ENCODE data around the gene ARHGAP42. TPM values are rescaled to one million over a fixed set of nuclear protein-coding genes. Genes with fewer than 3 reads are reported as not detected.

The ARHGAP42 gene
- total RNA-seq, 5 donors from 2014 or later (not counting 1 experiment from before 2014, with no cell fraction given) = 0.13 to 0.82 (median 0.49) TPM

- H3K27me3 ChIP-seq (replicated peaks in 1 of 2; ENCODE audit: control insufficient read depth in 2 of 2, extremely low read depth in 1 of 2, insufficient read depth in 2 of 2, low read length in 1 of 2) = peaks cover 0 to 10% of the 10 kb centered on the region in 2 experiments
- ATAC-seq (replicated peaks in 1 of 4) (no peak), DNase-seq (no peak)
- Mint-ChIP-seq H3K4me1 (peaks cover 15 to 29% (median 23%) of the 10 kb centered on the region in 3 donors), H3K27ac (no peak overlapping the region), H3K9me3 (peaks cover 0 to 5% (median 0%) of the 10 kb centered on the region in 3 donors), H3K36me3 (no peaks in the 10 kb centered on the region), H3K4me3 (no peak overlapping the region), H3K27me3 (peaks cover 27 to 29% of the 10 kb centered on the region in 2 donors)
- no peaks in the 10 kb centered on the region for H3K9me3 ChIP-seq
- WGBS (ENCODE audit: insufficient coverage) = 68% methylated on average over 2 of the region's 6 CpGs
- ChIA-PET CTCF (no interaction called here), POLR2A (no interaction called here)
- no peak overlapping the region for H3K27ac ChIP-seq (ENCODE audit: low read length)
- no peaks in the 10 kb centered on the region for H3K36me3 ChIP-seq (ENCODE audit: control insufficient read depth in 2 of 2, extremely low read depth in 1 of 2, insufficient read depth in 1 of 2, low read length in 1 of 2)
- peaks cover 2 to 19% of the 10 kb centered on the region in 2 experiments for H3K4me1 ChIP-seq (ENCODE audit: control insufficient read depth in 1 of 2, extremely low read depth in 1 of 2, insufficient read depth in 2 of 2, low read length in 2 of 2)
- H3K4me3 ChIP-seq (ENCODE audit: control insufficient read depth in 1 of 2, extremely low read depth in 1 of 2, low read length in 1 of 2) = no peak overlapping the region
Observed at GRCh38 chr11:100684101-100685065, 2.7 kb upstream of the ARHGAP42 start.

GRCh38 chr11:100686476-100687053 lies 523 bp upstream of the ARHGAP42 start:
- Histone ChIP-seq H3K4me1 (ENCODE audit: control insufficient read depth in 1 of 2, extremely low read depth in 1 of 2, insufficient read depth in 2 of 2, low read length in 2 of 2) (peaks cover 0 to 10% of the 10 kb centered on the region in 2 experiments), H3K27ac (ENCODE audit: low read length) (no peak overlapping the region), H3K9me3 (no peaks in the 10 kb centered on the region), H3K4me3 (ENCODE audit: control insufficient read depth in 1 of 2, extremely low read depth in 1 of 2, low read length in 1 of 2) (peak overlapping the region in 1 of 2 donors; percentile 27), H3K36me3 (ENCODE audit: control insufficient read depth in 2 of 2, extremely low read depth in 1 of 2, insufficient read depth in 1 of 2, low read length in 1 of 2) (no peaks in the 10 kb centered on the region), H3K27me3 (replicated peaks in 1 of 2; ENCODE audit: control insufficient read depth in 2 of 2, extremely low read depth in 1 of 2, insufficient read depth in 2 of 2, low read length in 1 of 2) (peaks cover 0 to 14% of the 10 kb centered on the region in 2 experiments)
- WGBS (ENCODE audit: insufficient coverage) = 53% methylated on average over 9 of the region's 14 CpGs
- Mint-ChIP-seq H3K9me3 (peaks cover 0 to 3% (median 0%) of the 10 kb centered on the region in 3 donors), H3K4me3 (peak overlapping the region; percentile 54 to 75 (median 68)), H3K36me3 (no peaks in the 10 kb centered on the region), H3K27ac (peak overlapping the region in 1 of 2 donors; percentile 52), H3K27me3 (peaks cover 28 to 32% of the 10 kb centered on the region in 2 donors), H3K4me1 (peaks cover 11 to 24% (median 19%) of the 10 kb centered on the region in 3 donors)
- no peak for ATAC-seq (replicated peaks in 1 of 4)
- DNase-seq = no peak
- ChIA-PET CTCF (no interaction called here), POLR2A (no interaction called here)

GRCh38 chr11:100687630-100688395 lies 725 bp downstream of the ARHGAP42 start:
- peaks cover 28 to 32% of the 10 kb centered on the region in 2 donors for H3K27me3 Mint-ChIP-seq
- peak in 6 of 35 experiments; percentile 1 to 11 (median 2) for DNase-seq
- Histone ChIP-seq H3K27ac (ENCODE audit: low read length) (no peak overlapping the region), H3K36me3 (ENCODE audit: control insufficient read depth in 2 of 2, extremely low read depth in 1 of 2, insufficient read depth in 1 of 2, low read length in 1 of 2) (no peaks in the 10 kb centered on the region), H3K9me3 (no peaks in the 10 kb centered on the region), H3K4me3 (ENCODE audit: control insufficient read depth in 1 of 2, extremely low read depth in 1 of 2, low read length in 1 of 2) (peak overlapping the region in 1 of 2 donors; percentile 95), H3K27me3 (replicated peaks in 1 of 2; ENCODE audit: control insufficient read depth in 2 of 2, extremely low read depth in 1 of 2, insufficient read depth in 2 of 2, low read length in 1 of 2) (peaks cover 0 to 14% of the 10 kb centered on the region in 2 experiments), H3K4me1 (ENCODE audit: control insufficient read depth in 1 of 2, extremely low read depth in 1 of 2, insufficient read depth in 2 of 2, low read length in 2 of 2) (peaks cover 0 to 4% of the 10 kb centered on the region in 2 experiments)
- CTCF ChIA-PET = no interaction called here
- POLR2A ChIA-PET = no interaction called here
- under 1% methylated on average over 16 of the region's 24 CpGs for WGBS (ENCODE audit: insufficient coverage)
- peak overlapping the region; percentile 71 to 77 (median 75) for H3K4me3 Mint-ChIP-seq
- peak in 1 of 4 experiments; percentile 20 for ATAC-seq (replicated peaks in 1 of 4)
- H3K9me3 Mint-ChIP-seq = peaks cover 0 to 3% (median 0%) of the 10 kb centered on the region in 3 donors
- H3K27ac Mint-ChIP-seq = no peak overlapping the region
- no peaks in the 10 kb centered on the region for H3K36me3 Mint-ChIP-seq
- H3K4me1 Mint-ChIP-seq = peaks cover 11 to 21% (median 19%) of the 10 kb centered on the region in 3 donors

DNA sequence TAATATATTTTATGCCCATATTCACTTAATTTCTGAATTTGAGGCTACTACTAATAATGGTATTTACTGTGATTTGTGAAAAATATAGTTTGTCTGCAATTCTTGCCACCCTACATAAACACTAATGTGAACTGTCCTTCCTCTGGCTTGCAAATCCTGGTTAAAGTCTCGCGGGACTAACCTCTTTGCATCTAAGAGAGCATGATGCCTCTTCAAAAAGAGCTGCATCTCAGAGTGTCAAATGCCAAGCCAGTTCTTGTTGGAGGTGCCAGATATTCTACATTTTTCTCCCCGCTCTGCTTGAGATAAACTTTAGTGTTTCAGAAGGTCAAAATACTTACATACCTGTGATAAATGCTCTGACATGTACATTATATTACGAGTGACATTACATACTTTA lies 2.1 kb downstream of the ARHGAP42 start:
- Histone ChIP-seq H3K4me3 (ENCODE audit: control insufficient read depth in 1 of 2, extremely low read depth in 1 of 2, low read length in 1 of 2) (no peak overlapping the region), H3K36me3 (ENCODE audit: control insufficient read depth in 2 of 2, extremely low read depth in 1 of 2, insufficient read depth in 1 of 2, low read length in 1 of 2) (no peaks in the 10 kb centered on the region), H3K27ac (ENCODE audit: low read length) (no peak overlapping the region), H3K4me1 (ENCODE audit: control insufficient read depth in 1 of 2, extremely low read depth in 1 of 2, insufficient read depth in 2 of 2, low read length in 2 of 2) (peaks cover 0 to 4% of the 10 kb centered on the region in 2 experiments), H3K9me3 (no peaks in the 10 kb centered on the region), H3K27me3 (replicated peaks in 1 of 2; ENCODE audit: control insufficient read depth in 2 of 2, extremely low read depth in 1 of 2, insufficient read depth in 2 of 2, low read length in 1 of 2) (peaks cover 0 to 12% of the 10 kb centered on the region in 2 experiments)
- Mint-ChIP-seq H3K36me3 (no peaks in the 10 kb centered on the region), H3K4me1 (peaks cover 11 to 21% (median 19%) of the 10 kb centered on the region in 3 donors), H3K27ac (no peak overlapping the region), H3K4me3 (no peak overlapping the region), H3K27me3 (peaks cover 28 to 32% of the 10 kb centered on the region in 2 donors), H3K9me3 (peaks cover 0 to 3% (median 0%) of the 10 kb centered on the region in 3 donors)
- CTCF ChIA-PET = no interaction called here
- WGBS (ENCODE audit: insufficient coverage) = 100% methylated on average over 2 of the region's 4 CpGs
- ATAC-seq (replicated peaks in 1 of 4) (no peak), DNase-seq (no peak)
- POLR2A ChIA-PET = no interaction called here

GRCh38 chr11:100691896-100692653 lies 5.0 kb downstream of the ARHGAP42 start:
- peaks cover 6 to 13% (median 9%) of the 10 kb centered on the region in 3 donors for H3K4me1 Mint-ChIP-seq
- whole genome bisulfite sequencing (ENCODE audit: insufficient coverage) = 60% methylated on average over 1 of the region's 1 CpG
- DNase-seq (no peak), ATAC-seq (replicated peaks in 1 of 4) (no peak)
- Histone ChIP-seq H3K4me3 (ENCODE audit: control insufficient read depth in 1 of 2, extremely low read depth in 1 of 2, low read length in 1 of 2) (no peak overlapping the region), H3K27me3 (replicated peaks in 1 of 2; ENCODE audit: control insufficient read depth in 2 of 2, extremely low read depth in 1 of 2, insufficient read depth in 2 of 2, low read length in 1 of 2) (peaks cover 0 to 7% of the 10 kb centered on the region in 2 experiments), H3K36me3 (ENCODE audit: control insufficient read depth in 2 of 2, extremely low read depth in 1 of 2, insufficient read depth in 1 of 2, low read length in 1 of 2) (no peaks in the 10 kb centered on the region), H3K4me1 (ENCODE audit: control insufficient read depth in 1 of 2, extremely low read depth in 1 of 2, insufficient read depth in 2 of 2, low read length in 2 of 2) (peaks cover 0 to 4% of the 10 kb centered on the region in 2 experiments), H3K9me3 (no peaks in the 10 kb centered on the region), H3K27ac (ENCODE audit: low read length) (no peak overlapping the region)
- no peak overlapping the region for H3K4me3 Mint-ChIP-seq
- ChIA-PET CTCF (no interaction called here), POLR2A (interaction anchor here in 1 of 2 donors (0.7 kb wide), 1 partner anchor 662 kb away, joined by 10 read pairs; no protein-coding TSS in a partner anchor)
- H3K27me3 Mint-ChIP-seq = peaks cover 16 to 17% of the 10 kb centered on the region in 2 donors
- no peak overlapping the region for H3K27ac Mint-ChIP-seq
- no peaks in the 10 kb centered on the region for H3K36me3 Mint-ChIP-seq
- H3K9me3 Mint-ChIP-seq = peaks cover 0 to 3% (median 0%) of the 10 kb centered on the region in 3 donors

Data from T-cell (primary cell).